Measurements from ENCODE around the gene EEPD1. TPM values are rescaled to one million over a fixed set of nuclear protein-coding genes. Genes with fewer than 3 reads are reported as not detected.
A peak's percentile ranks its signal among the peaks of the same experiment; 100 is the strongest.

Gene EEPD1
- total and polyA plus RNA-seq, 5 donors from 2014 or later: 9.2 to 24.4 (median 11.1) TPM

- Mint-ChIP-seq H3K27ac (peak overlapping the region in 2 of 3 donors; percentile 30 to 83), H3K36me3 (no peaks in the 10 kb centered on the region), H3K9me3 (peaks cover 0 to 2% (median 0%) of the 10 kb centered on the region in 7 donors), H3K4me3 (peak overlapping the region; percentile 85 to 95 (median 88)), H3K27me3 (no peaks in the 10 kb centered on the region), H3K4me1 (peaks cover 4 to 38% (median 20%) of the 10 kb centered on the region in 4 donors)
- Histone ChIP-seq H3K4me1 (ENCODE audit: control insufficient read depth, insufficient read depth, low read length, poor library complexity, severe bottlenecking) (peaks cover 16% of the 10 kb centered on the region), H3K4me3 (ENCODE audit: low read depth, low read length) (peak overlapping the region; percentile 67), H3K27me3 (ENCODE audit: control insufficient read depth, insufficient read depth, low read length) (no peaks in the 10 kb centered on the region), H3K36me3 (ENCODE audit: control insufficient read depth, insufficient read depth, low read length) (no peaks in the 10 kb centered on the region), H3K27ac (ENCODE audit: insufficient read depth, low read length, poor library complexity, severe bottlenecking) (peak overlapping the region; percentile 51), H3K9me3 (ENCODE audit: control insufficient read depth in 2 of 2, low read length in 2 of 2) (no peaks in the 10 kb centered on the region)
- ATAC-seq (ENCODE audit: low read depth in 2 of 2) (no peak), DNase-seq (no peak)
Measured at GRCh38 chr7:36151921-36152755, 916 bp upstream of the EEPD1 start.

GRCh38 chr7:36153571-36154097, 580 bp downstream of the EEPD1 start:
- H3K27me3 Mint-ChIP-seq: no peaks in the 10 kb centered on the region
- H3K27ac Mint-ChIP-seq: peak overlapping the region in 1 of 3 donors; percentile 83
- peaks cover 16% of the 10 kb centered on the region for H3K4me1 ChIP-seq (ENCODE audit: control insufficient read depth, insufficient read depth, low read length, poor library complexity, severe bottlenecking)
- H3K4me3 Mint-ChIP-seq: peak overlapping the region; percentile 81 to 93 (median 85)
- DNase-seq (peak in 2 of 3 donors; percentile 11 to 19), ATAC-seq (ENCODE audit: low read depth in 2 of 2) (no peak)
- no peaks in the 10 kb centered on the region for H3K36me3 ChIP-seq (ENCODE audit: control insufficient read depth, insufficient read depth, low read length)
- peaks cover 4 to 39% (median 20%) of the 10 kb centered on the region in 4 donors for H3K4me1 Mint-ChIP-seq
- H3K36me3 Mint-ChIP-seq: no peaks in the 10 kb centered on the region
- peak overlapping the region; percentile 57 for H3K4me3 ChIP-seq (ENCODE audit: low read depth, low read length)
- no peaks in the 10 kb centered on the region for H3K27me3 ChIP-seq (ENCODE audit: control insufficient read depth, insufficient read depth, low read length)
- H3K27ac ChIP-seq (ENCODE audit: insufficient read depth, low read length, poor library complexity, severe bottlenecking): peak overlapping the region; percentile 51
- peaks cover 0 to 2% (median 0%) of the 10 kb centered on the region in 7 donors for H3K9me3 Mint-ChIP-seq
- H3K9me3 ChIP-seq (ENCODE audit: control insufficient read depth in 2 of 2, low read length in 2 of 2): no peaks in the 10 kb centered on the region

- H3K4me3 ChIP-seq (ENCODE audit: low read depth, low read length): peak overlapping the region; percentile 57
- ATAC-seq (ENCODE audit: low read depth in 2 of 2) (no peak), DNase-seq (no peak)
- no peaks in the 10 kb centered on the region for H3K27me3 ChIP-seq (ENCODE audit: control insufficient read depth, insufficient read depth, low read length)
- H3K27ac ChIP-seq (ENCODE audit: insufficient read depth, low read length, poor library complexity, severe bottlenecking): no peak overlapping the region
- H3K27ac Mint-ChIP-seq: peak overlapping the region in 1 of 3 donors; percentile 71
- peaks cover 4 to 39% (median 20%) of the 10 kb centered on the region in 4 donors for H3K4me1 Mint-ChIP-seq
- H3K36me3 Mint-ChIP-seq: no peaks in the 10 kb centered on the region
- H3K9me3 Mint-ChIP-seq: peaks cover 0 to 2% (median 0%) of the 10 kb centered on the region in 7 donors
- peak overlapping the region; percentile 81 to 93 (median 85) for H3K4me3 Mint-ChIP-seq
- H3K4me1 ChIP-seq (ENCODE audit: control insufficient read depth, insufficient read depth, low read length, poor library complexity, severe bottlenecking): peaks cover 16% of the 10 kb centered on the region
- H3K36me3 ChIP-seq (ENCODE audit: control insufficient read depth, insufficient read depth, low read length): no peaks in the 10 kb centered on the region
- no peaks in the 10 kb centered on the region for H3K9me3 ChIP-seq (ENCODE audit: control insufficient read depth in 2 of 2, low read length in 2 of 2)
- no peaks in the 10 kb centered on the region for H3K27me3 Mint-ChIP-seq
Measured at GRCh38 chr7:36154255-36155212, 1.5 kb downstream of the EEPD1 start.

- Histone ChIP-seq H3K27ac (ENCODE audit: insufficient read depth, low read length, poor library complexity, severe bottlenecking) (no peak overlapping the region), H3K4me1 (ENCODE audit: control insufficient read depth, insufficient read depth, low read length, poor library complexity, severe bottlenecking) (peaks cover 16% of the 10 kb centered on the region), H3K27me3 (ENCODE audit: control insufficient read depth, insufficient read depth, low read length) (no peaks in the 10 kb centered on the region), H3K9me3 (ENCODE audit: control insufficient read depth in 2 of 2, low read length in 2 of 2) (no peaks in the 10 kb centered on the region), H3K4me3 (ENCODE audit: low read depth, low read length) (peak overlapping the region; percentile 4), H3K36me3 (ENCODE audit: control insufficient read depth, insufficient read depth, low read length) (no peaks in the 10 kb centered on the region)
- Mint-ChIP-seq H3K4me1 (peaks cover 9 to 42% (median 22%) of the 10 kb centered on the region in 4 donors), H3K27me3 (no peaks in the 10 kb centered on the region), H3K27ac (no peak overlapping the region), H3K4me3 (peak overlapping the region; percentile 23 to 60 (median 36)), H3K9me3 (peaks cover 0 to 2% (median 0%) of the 10 kb centered on the region in 7 donors), H3K36me3 (no peaks in the 10 kb centered on the region)
- DNase-seq (no peak), ATAC-seq (ENCODE audit: low read depth in 2 of 2) (no peak)
Measured at GRCh38 chr7:36155811-36156361, 2.8 kb downstream of the EEPD1 start.

- no peaks in the 10 kb centered on the region for H3K9me3 Mint-ChIP-seq
Measured at GRCh38 chr7:36157527-36158320, 4.7 kb downstream of the EEPD1 start.

GRCh38 chr7:36158321-36158605, 5.2 kb downstream of the EEPD1 start:
- Histone ChIP-seq H3K4me3 (ENCODE audit: low read depth, low read length) (no peak overlapping the region), H3K27ac (ENCODE audit: insufficient read depth, low read length, poor library complexity, severe bottlenecking) (no peak overlapping the region), H3K36me3 (ENCODE audit: control insufficient read depth, insufficient read depth, low read length) (no peaks in the 10 kb centered on the region), H3K9me3 (ENCODE audit: control insufficient read depth in 2 of 2, low read length in 2 of 2) (no peaks in the 10 kb centered on the region), H3K27me3 (ENCODE audit: control insufficient read depth, insufficient read depth, low read length) (no peaks in the 10 kb centered on the region), H3K4me1 (ENCODE audit: control insufficient read depth, insufficient read depth, low read length, poor library complexity, severe bottlenecking) (peaks cover 16% of the 10 kb centered on the region)
- no peaks in the 10 kb centered on the region for H3K36me3 Mint-ChIP-seq
- no peak for DNase-seq
- peaks cover 9 to 33% (median 16%) of the 10 kb centered on the region in 4 donors for H3K4me1 Mint-ChIP-seq
- H3K4me3 Mint-ChIP-seq: peak overlapping the region in 1 of 4 donors; percentile 32
- no peaks in the 10 kb centered on the region for H3K9me3 Mint-ChIP-seq
- H3K27ac Mint-ChIP-seq: peak overlapping the region in 1 of 3 donors; percentile 4
- ATAC-seq (ENCODE audit: low read depth in 2 of 2): no peak
- no peaks in the 10 kb centered on the region for H3K27me3 Mint-ChIP-seq

More at GRCh38 chr7:36157527-36158320, 4.7 kb downstream of the EEPD1 start:
- no peak overlapping the region for H3K27ac ChIP-seq (ENCODE audit: insufficient read depth, low read length, poor library complexity, severe bottlenecking)
- DNase-seq (no peak), ATAC-seq (ENCODE audit: low read depth in 2 of 2) (no peak)
- peaks cover 16% of the 10 kb centered on the region for H3K4me1 ChIP-seq (ENCODE audit: control insufficient read depth, insufficient read depth, low read length, poor library complexity, severe bottlenecking)
- H3K4me1 Mint-ChIP-seq: peaks cover 9 to 34% (median 17%) of the 10 kb centered on the region in 4 donors
- H3K36me3 Mint-ChIP-seq: no peaks in the 10 kb centered on the region
- H3K27me3 Mint-ChIP-seq: no peaks in the 10 kb centered on the region
- H3K4me3 ChIP-seq (ENCODE audit: low read depth, low read length): no peak overlapping the region
- H3K27me3 ChIP-seq (ENCODE audit: control insufficient read depth, insufficient read depth, low read length): no peaks in the 10 kb centered on the region
- peak overlapping the region in 1 of 4 donors; percentile 32 for H3K4me3 Mint-ChIP-seq
- no peaks in the 10 kb centered on the region for H3K9me3 ChIP-seq (ENCODE audit: control insufficient read depth in 2 of 2, low read length in 2 of 2)
- H3K27ac Mint-ChIP-seq: peak overlapping the region in 1 of 3 donors; percentile 4
- H3K36me3 ChIP-seq (ENCODE audit: control insufficient read depth, insufficient read depth, low read length): no peaks in the 10 kb centered on the region
